K562 (cell line): ENCODE measurements around the gene COL4A1. TPM values are rescaled to one million over a fixed set of nuclear protein-coding genes. Genes with fewer than 3 reads are reported as not detected.

Source experiments
- ATAC-seq: fragments of 200-7000 bp; cut with Tn5 transposase; 3 replicates; pipeline ENCODE4 v1.9.1; 2020; ENCODE audit warnings: moderate library complexity
- BruUV-seq: library from RNA; stranded (reverse); fragments of 400-500 nt; replicated peaks from 2 replicates; lab custom pipeline; 2021; lab: Mats Ljungman, UMichigan
- CTCF ChIA-PET: fragments of 300-600 bp; formaldehyde crosslinking; extraction: SDS; loops from one replicate; lab custom pipeline; 2021; ENCODE audit warnings: low intra/inter-chr PET ratio; lab: Yijun Ruan, JAX
- POLR2A ChIA-PET: fragments of 300-600, 350-650 bp; sonication (Branson Sonifier 250); formaldehyde crosslinking; extraction: SDS; loops from one replicate; lab custom pipeline; 2021; ENCODE audit warnings: antibody characterized with exemption, inconsistent platforms; lab: Yijun Ruan, JAX
- DNase-seq, 4 experiments: peaks; one replicate each; pipeline versions ENCODE4 v3.0.0 to v3.0.0-alpha.2; 2011 to 2018; ENCODE audit warnings: low spot score in 3 of 4, mixed read lengths in 3 of 4; ENCODE audit errors: extremely low read depth in 1 of 4
- FAIRE-seq: peaks from 2 replicates; lab custom pipeline; 2011; peaks lifted over from hg19 to GRCh38; lab: Jason Lieb, UNC
- H2AFZ ChIP-seq: 2 replicates; pipeline ENCODE4 v1.6.0; 2011; ENCODE audit warnings: low read depth, low read length, control low read depth, inconsistent platforms
- H3K27ac ChIP-seq: fragments of 200-600 bp; 3 replicates; pipeline ENCODE4 v1.8.0; 2011; ENCODE audit warnings: low read depth, mild to moderate bottlenecking, control low read depth, inconsistent platforms, low read length, moderate library complexity, mixed read lengths; ENCODE audit errors: extremely low read depth
- H3K27me3 ChIP-seq, 2 experiments: fragments of 300-600 bp in 1 of 2; 2 replicates in 1 of 2; 3 replicates in 1 of 2; pipeline versions ENCODE4 v1.6.0 to v1.8.0; 2011; ENCODE audit warnings: inconsistent platforms in 2 of 2, low read length in 2 of 2, mild to moderate bottlenecking in 1 of 2, mixed read lengths in 1 of 2, moderate library complexity in 1 of 2; ENCODE audit not compliant: control insufficient read depth in 2 of 2, insufficient read depth in 2 of 2
- H3K36me3 ChIP-seq: fragments of 300-600 bp; 3 replicates; pipeline ENCODE4 v1.8.0; 2011; ENCODE audit warnings: mild to moderate bottlenecking, low read length, inconsistent platforms; ENCODE audit not compliant: control insufficient read depth, insufficient read depth
- H3K4me1 ChIP-seq, 2 experiments: fragments of 200-600 bp in 1 of 2; replicated peaks in 1 of 2; 2 replicates in 1 of 2; 3 replicates in 1 of 2; pipeline versions ENCODE4 v1.5.1 to v1.8.0; 2011; ENCODE audit warnings: inconsistent platforms in 2 of 2, low read length in 2 of 2, mild to moderate bottlenecking in 1 of 2, mixed read lengths in 1 of 2, moderate library complexity in 1 of 2; ENCODE audit not compliant: control insufficient read depth in 2 of 2, insufficient read depth in 2 of 2
- H3K4me2 ChIP-seq: 2 replicates; pipeline ENCODE4 v1.6.1; 2011; ENCODE audit warnings: low read length, control low read depth, inconsistent platforms, mixed read lengths; ENCODE audit not compliant: insufficient read depth
- H3K4me3 ChIP-seq: fragments of 200-600 bp; sonication (generic), shearing (Covaris generic); 2 replicates; pipeline ENCODE4 v1.5.1; 2016; ENCODE audit warnings: control low read depth, inconsistent platforms
- H3K79me2 ChIP-seq: fragments of 200-600 bp; 3 replicates; pipeline ENCODE4 v1.8.0; 2011; ENCODE audit warnings: low read length, inconsistent platforms; ENCODE audit not compliant: control insufficient read depth, insufficient read depth
- H3K9ac ChIP-seq, 2 experiments: 2 replicates each; pipeline versions ENCODE4 v1.6.0 to v1.6.1; 2011; ENCODE audit warnings: low read depth in 2 of 2, low read length in 2 of 2, control low read depth in 1 of 2, inconsistent platforms in 1 of 2, mild to moderate bottlenecking in 1 of 2, mixed read lengths in 1 of 2; ENCODE audit not compliant: insufficient read depth in 1 of 2
- H3K9me1 ChIP-seq: one replicate; pipeline ENCODE4 v1.6.0; 2011; ENCODE audit warnings: inconsistent platforms, mild to moderate bottlenecking, low read length, moderate library complexity; ENCODE audit not compliant: control insufficient read depth, insufficient read depth
- H3K9me3 ChIP-seq: replicated peaks from 2 replicates; pipeline ENCODE4 v1.5.1; 2011; ENCODE audit warnings: low read depth, low read length, inconsistent platforms; ENCODE audit not compliant: control insufficient read depth, insufficient read depth
- H4K20me1 ChIP-seq: replicated peaks from 2 replicates; pipeline ENCODE4 v1.6.1; 2011; ENCODE audit warnings: low read length, inconsistent platforms, mixed read lengths; ENCODE audit not compliant: control insufficient read depth, insufficient read depth
- CBFB ChIP-seq: sonication (generic); formaldehyde crosslinking; IDR thresholded peaks from 2 replicates; pipeline ENCODE4 v1.4.0; 2020; ENCODE audit warnings: mild to moderate bottlenecking, missing genetic modification reagents
- CC2D1A ChIP-seq: fragments of 450-650 bp; IDR thresholded peaks from 2 replicates; pipeline ENCODE4 v1.6.1; 2017; ENCODE audit warnings: mild to moderate bottlenecking
- ELF1 ChIP-seq: fragments of 200-800 bp; sonication (Bioruptor generic); IDR thresholded peaks from 2 replicates; pipeline ENCODE4 v1.6.1; 2016; ENCODE audit warnings: missing genetic modification characterization, missing compliant biosample characterization
- FOS ChIP-seq: IDR thresholded peaks from 3 replicates; pipeline ENCODE4 v1.6.1; 2011; ENCODE audit not compliant: insufficient read length; ENCODE audit errors: extremely low read depth
- HDAC3 ChIP-seq: fragments of 450-650 bp; IDR thresholded peaks from 2 replicates; pipeline ENCODE4 v1.6.1; 2018; ENCODE audit warnings: borderline replicate concordance, mild to moderate bottlenecking, moderate library complexity; ENCODE audit not compliant: partially characterized antibody
- HLTF ChIP-seq: fragments of 450-650 bp; IDR thresholded peaks from 2 replicates; pipeline ENCODE4 v1.6.1; 2016
- MED1 ChIP-seq: sonication (generic); formaldehyde crosslinking; IDR thresholded peaks from 2 replicates; pipeline ENCODE4 v1.8.1; 2023; ENCODE audit warnings: missing genetic modification reagents, borderline replicate concordance
- NFE2 ChIP-seq: IDR thresholded peaks from 2 replicates; pipeline ENCODE4 v1.6.1; 2014; ENCODE audit warnings: antibody characterized with exemption, low read depth
- PHB2 ChIP-seq: fragments of 450-650 bp; IDR thresholded peaks from 2 replicates; pipeline ENCODE4 v1.6.1; 2017; ENCODE audit warnings: low read depth
- PRDM10 ChIP-seq: fragments of 450-650 bp; IDR thresholded peaks from 2 replicates; pipeline ENCODE4 v1.6.1; 2018; ENCODE audit not compliant: partially characterized antibody
- ZNF274 ChIP-seq: IDR thresholded peaks from 2 replicates; pipeline ENCODE4 v1.6.1; 2011; ENCODE audit warnings: low read depth, mild to moderate bottlenecking, low read length, moderate library complexity, borderline replicate concordance
- WGBS: fragments of 100-300 bp; shearing (Covaris generic); methylation state at CpG from one replicate; pipeline ENCODE4 v1.1.6; 2016; ENCODE audit warnings: low coverage, mixed read lengths; ENCODE audit not compliant: insufficient coverage; ENCODE audit errors: missing lambda C conversion rate; 5-methylcytosine and 5-hydroxymethylcytosine counted together
- in situ Hi-C: fragments of 300-500 bp; cut with MboI; formaldehyde crosslinking; loops from 4 replicates; pipeline ENCODE4 v1.15.0; 2018; ENCODE audit warnings: inconsistent platforms, mixed read lengths
- intact Hi-C: fragments of 100-400 bp; cut with micrococcal nuclease; formaldehyde crosslinking; loops from 2 replicates; pipeline ENCODE4 v1.14.2; 2022
- polyA plus RNA-seq, 8 experiments: library from polyadenylated mRNA; depleted of rRNA in 4 of 8; stranded (reverse) in 5 of 8; unstranded in 3 of 8; fragments of >200 nt; fragmentation: Nextera tagmentation in 2 of 8; fragmentation: Illumina TruSeq in 1 of 8; extraction: Ambion mirVana in 2 of 8; extraction: Trizol in 1 of 8; gene quantifications; 2 replicates each; pipeline versions ENCODE4 v1.2.1 to v1.2.3, GENCODE V29; 2011 to 2014; ENCODE audit warnings: inconsistent platforms in 1 of 8, missing spikeins in 1 of 8
- total RNA-seq, 7 experiments: library from RNA; depleted of rRNA in 6 of 7; stranded (reverse); fragments of >200 nt in 6 of 7; fragmentation: Illumina TruSeq in 2 of 7; extraction: Trizol in 2 of 7; gene quantifications; 2 replicates each; pipeline versions ENCODE4 v1.2.1 to v1.2.3, GENCODE V29; 2011 to 2021; ENCODE audit warnings: low replicate concordance in 1 of 7
- TF ChIP-seq, protein P1 (sequence below): fragments of 450-650 bp; IDR thresholded peaks from 2 replicates; pipeline ENCODE4 v1.6.1; 2016

COL4A1 gene
- total and polyA plus RNA-seq, 9 of the 15 experiments (the other 6 are each of a cell fraction or from before 2014, with no cell fraction given), result 0.35 TPM; not detected in 8

GRCh38 chr13:110237875-110238817 is 68.8 kb downstream of the COL4A1 start:
- no peaks in the 10 kb centered on the region for H3K36me3 ChIP-seq
- no peak overlapping the region for H3K9ac ChIP-seq
- H3K4me1 ChIP-seq, result no peaks in the 10 kb centered on the region
- H3K27ac ChIP-seq, result no peak overlapping the region
- no peak for ATAC-seq
- no peaks in the 10 kb centered on the region for H3K9me1 ChIP-seq
- TF ChIP-seq CBFB (CRISPR knock-in tag) (no peak), FOS (no peak), CC2D1A (no peak), ZNF274 (no peak), PHB2 (no peak), MED1 (CRISPR knock-in tag) (no peak), HDAC3 (no peak), ELF1 (tag) (no peak), NFE2 (no peak), PRDM10 (no peak), HLTF (no peak)
- TF ChIP-seq, protein P1, sequence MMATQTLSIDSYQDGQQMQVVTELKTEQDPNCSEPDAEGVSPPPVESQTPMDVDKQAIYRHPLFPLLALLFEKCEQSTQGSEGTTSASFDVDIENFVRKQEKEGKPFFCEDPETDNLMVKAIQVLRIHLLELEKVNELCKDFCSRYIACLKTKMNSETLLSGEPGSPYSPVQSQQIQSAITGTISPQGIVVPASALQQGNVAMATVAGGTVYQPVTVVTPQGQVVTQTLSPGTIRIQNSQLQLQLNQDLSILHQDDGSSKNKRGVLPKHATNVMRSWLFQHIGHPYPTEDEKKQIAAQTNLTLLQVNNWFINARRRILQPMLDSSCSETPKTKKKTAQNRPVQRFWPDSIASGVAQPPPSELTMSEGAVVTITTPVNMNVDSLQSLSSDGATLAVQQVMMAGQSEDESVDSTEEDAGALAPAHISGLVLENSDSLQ, result no peak
- TF ChIP-seq, all 486 proteins: peak for 0
- in situ Hi-C loops, result no loop called here
- no peaks in the 10 kb centered on the region for H3K79me2 ChIP-seq
- ChIA-PET CTCF (no interaction called here), POLR2A (interaction anchor here (0.9 to 1.1 kb wide), 2 partner anchors 14 to 17 kb away, joined by 3 read pairs; no protein-coding TSS in a partner anchor)
- 0% methylated on average over 5 of the region's 5 CpGs for WGBS
- H2AFZ ChIP-seq, result no peak overlapping the region
- H3K27me3 ChIP-seq, result peaks cover 0 to 14% of the 10 kb centered on the region in 2 experiments; a peak in 4 of 5 replicates
- no peaks in the 10 kb centered on the region for H3K9me3 ChIP-seq
- no peaks in the 10 kb centered on the region for H4K20me1 ChIP-seq
- intact Hi-C loops, result no loop called here
- no peak overlapping the region for H3K4me2 ChIP-seq
- FAIRE-seq (no peak), DNase-seq (no peak)
- no TSS peak for BruUV-seq
- no peak overlapping the region for H3K4me3 ChIP-seq
